Lower lobe of right lung (tissue), 2 donors: ENCODE measurements around the gene SYT1. TPM values are rescaled to one million over a fixed set of nuclear protein-coding genes. Genes with fewer than 3 reads are reported as not detected.

Source experiments
- ATAC-seq, 2 donors: fragments of 200-7000 bp; cut with Tn5 transposase; one replicate each; pipeline ENCODE4 v1.9.1; 2020 to 2022; ENCODE audit warnings: mild to moderate bottlenecking in 2 of 2, moderate library complexity in 2 of 2
- DNase-seq: peaks from one replicate; pipeline ENCODE4 v3.0.0-alpha.2; 2020
- H3K27ac ChIP-seq: fragments of 200-600 bp; one replicate; pipeline ENCODE4 v1.8.0; 2022
- H3K27me3 ChIP-seq: fragments of 200-600 bp; one replicate; pipeline ENCODE4 v1.8.0; 2022; ENCODE audit warnings: low read depth
- H3K36me3 ChIP-seq: fragments of 200-600 bp; one replicate; pipeline ENCODE4 v1.8.0; 2022; ENCODE audit warnings: mild to moderate bottlenecking
- H3K4me1 ChIP-seq: fragments of 200-600 bp; one replicate; pipeline ENCODE4 v1.8.0; 2022
- H3K4me3 ChIP-seq: fragments of 200-600 bp; one replicate; pipeline ENCODE4 v1.8.0; 2022; ENCODE audit warnings: mild to moderate bottlenecking
- H3K9me3 ChIP-seq: fragments of 200-600 bp; one replicate; pipeline ENCODE4 v1.8.0; 2022
- CTCF ChIP-seq: fragments of 200-600 bp; IDR thresholded peaks from one replicate; pipeline ENCODE4 v1.8.0; 2022; ENCODE audit warnings: antibody characterized with exemption, mild to moderate bottlenecking
- intact Hi-C: fragments of 100-400 bp; cut with DNase I; formaldehyde crosslinking; loops from one replicate; pipeline ENCODE4 v1.11.0; 2022
- total RNA-seq: library from RNA; stranded (reverse); fragmentation: NEBNext Ultra II Directional; extraction: Animal tissue kit (Norgen Biotek cat#: 25700); gene quantifications from one replicate; pipeline ENCODE4 v1.2.1, GENCODE V29; 2021
- donor health status: DM: no; HTN: yes; CAD: no; lungs with severe emphysema.

The SYT1 gene
- total RNA-seq, 1 donor from 2014 or later: 0.95 TPM

- Histone ChIP-seq H3K36me3 (no peaks in the 10 kb centered on the region), H3K4me3 (no peak overlapping the region)
- ATAC-seq: no peak
These were observed 222.1 kb downstream of the SYT1 start for GRCh38 chr12:79086541-79087296.

GRCh38 chr12:79098530-79098929 lies 234.0 kb downstream of the SYT1 start:
- TF ChIP-seq CTCF: no peak
- no peaks in the 10 kb centered on the region for H3K4me1 ChIP-seq
- no peaks in the 10 kb centered on the region for H3K27me3 ChIP-seq
- H3K27ac ChIP-seq: no peak overlapping the region
- H3K36me3 ChIP-seq: no peaks in the 10 kb centered on the region
- H3K9me3 ChIP-seq: no peaks in the 10 kb centered on the region
- DNase-seq (no peak), ATAC-seq (no peak)
- H3K4me3 ChIP-seq: no peak overlapping the region
- intact Hi-C loops: no loop called here

More at GRCh38 chr12:79086541-79087296, 222.1 kb downstream of the SYT1 start:
- H3K27me3 ChIP-seq: no peaks in the 10 kb centered on the region
- no peak for DNase-seq
- no peaks in the 10 kb centered on the region for H3K4me1 ChIP-seq
- H3K9me3 ChIP-seq: no peaks in the 10 kb centered on the region
- H3K27ac ChIP-seq: no peak overlapping the region
- intact Hi-C loops: no loop called here
- no peak for TF ChIP-seq CTCF

- Histone ChIP-seq H3K4me1 (no peaks in the 10 kb centered on the region), H3K27me3 (no peaks in the 10 kb centered on the region), H3K27ac (no peak overlapping the region), H3K9me3 (no peaks in the 10 kb centered on the region), H3K36me3 (no peaks in the 10 kb centered on the region), H3K4me3 (no peak overlapping the region)
- TF ChIP-seq CTCF: no peak
- DNase-seq (no peak), ATAC-seq (no peak)
- intact Hi-C loops: no loop called here
These were observed 244.4 kb downstream of the SYT1 start for GRCh38 chr12:79108962-79109361.

- no peak for DNase-seq
- H3K4me1 ChIP-seq: no peaks in the 10 kb centered on the region
- no peaks in the 10 kb centered on the region for H3K27me3 ChIP-seq
- no peak overlapping the region for H3K4me3 ChIP-seq
- TF ChIP-seq CTCF: no peak
- no peak for ATAC-seq
- H3K9me3 ChIP-seq: no peaks in the 10 kb centered on the region
- no peaks in the 10 kb centered on the region for H3K36me3 ChIP-seq
- no peak overlapping the region for H3K27ac ChIP-seq
- intact Hi-C loops: no loop called here
These were observed 250.3 kb downstream of the SYT1 start for GRCh38 chr12:79114896-79115295.

- no peak for ATAC-seq
These were observed 251.2 kb downstream of the SYT1 start for GRCh38 chr12:79115743-79116142.

More at GRCh38 chr12:79115743-79116142, 251.2 kb downstream of the SYT1 start:
- DNase-seq: no peak
- Histone ChIP-seq H3K27me3 (no peaks in the 10 kb centered on the region), H3K36me3 (no peaks in the 10 kb centered on the region), H3K4me3 (no peak overlapping the region), H3K4me1 (no peaks in the 10 kb centered on the region), H3K27ac (no peak overlapping the region), H3K9me3 (no peaks in the 10 kb centered on the region)
- TF ChIP-seq CTCF: no peak
- intact Hi-C loops: no loop called here
